Prostate gland (tissue), 2 donors: Measurements from ENCODE around the gene ABCC6.

Experiments
- POLR2A ChIP-seq: fragments of 450-650 bp; IDR thresholded peaks from one replicate; pipeline ENCODE4 v1.6.1; 2016; ENCODE audit warnings: antibody characterized with exemption, mild to moderate bottlenecking
- TF ChIP-seq, protein P1 (sequence below), 4 experiments: fragments of 200-600 bp in 2 of 4; fragments of 450-650 bp in 2 of 4; sonication (generic) in 2 of 4; IDR thresholded peaks; 1 replicate in 3 of 4; 2 replicates in 1 of 4; pipeline ENCODE4 v1.5.1; 2016 to 2019; ENCODE audit warnings: antibody characterized with exemption in 4 of 4, mild to moderate bottlenecking in 2 of 4, moderate library complexity in 2 of 4

DNA sequence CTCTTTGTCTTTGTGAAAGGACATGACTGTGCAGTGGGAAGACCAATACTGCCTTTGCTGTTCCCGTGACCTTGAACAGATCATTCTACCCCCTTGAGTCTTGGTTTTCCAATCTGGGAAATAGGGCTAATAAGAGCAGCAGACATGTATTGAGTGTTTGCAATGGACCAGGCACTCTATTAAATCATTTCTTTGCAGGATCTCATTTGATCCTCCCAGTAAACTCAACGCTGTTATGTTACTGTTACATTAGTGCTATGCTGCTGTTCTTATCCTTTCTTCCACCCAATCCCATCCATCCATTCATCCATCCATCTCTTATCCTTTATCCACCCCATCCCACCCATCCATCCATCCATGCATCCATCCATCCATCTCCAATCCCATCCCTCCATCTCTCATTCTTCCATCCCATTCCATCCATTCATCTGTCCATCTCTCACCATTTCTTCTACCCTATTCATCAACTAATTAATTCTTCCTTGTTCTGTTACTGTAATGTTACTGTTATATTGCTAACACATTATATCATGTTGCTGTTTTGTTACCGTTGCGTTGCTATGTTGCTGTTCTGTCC is 65.1 kb downstream of the ABCC6 start:
- no peak for TF ChIP-seq POLR2A
- TF ChIP-seq, protein P1, sequence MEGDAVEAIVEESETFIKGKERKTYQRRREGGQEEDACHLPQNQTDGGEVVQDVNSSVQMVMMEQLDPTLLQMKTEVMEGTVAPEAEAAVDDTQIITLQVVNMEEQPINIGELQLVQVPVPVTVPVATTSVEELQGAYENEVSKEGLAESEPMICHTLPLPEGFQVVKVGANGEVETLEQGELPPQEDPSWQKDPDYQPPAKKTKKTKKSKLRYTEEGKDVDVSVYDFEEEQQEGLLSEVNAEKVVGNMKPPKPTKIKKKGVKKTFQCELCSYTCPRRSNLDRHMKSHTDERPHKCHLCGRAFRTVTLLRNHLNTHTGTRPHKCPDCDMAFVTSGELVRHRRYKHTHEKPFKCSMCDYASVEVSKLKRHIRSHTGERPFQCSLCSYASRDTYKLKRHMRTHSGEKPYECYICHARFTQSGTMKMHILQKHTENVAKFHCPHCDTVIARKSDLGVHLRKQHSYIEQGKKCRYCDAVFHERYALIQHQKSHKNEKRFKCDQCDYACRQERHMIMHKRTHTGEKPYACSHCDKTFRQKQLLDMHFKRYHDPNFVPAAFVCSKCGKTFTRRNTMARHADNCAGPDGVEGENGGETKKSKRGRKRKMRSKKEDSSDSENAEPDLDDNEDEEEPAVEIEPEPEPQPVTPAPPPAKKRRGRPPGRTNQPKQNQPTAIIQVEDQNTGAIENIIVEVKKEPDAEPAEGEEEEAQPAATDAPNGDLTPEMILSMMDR (IDR thresholded peaks at IDR 0.05): no peak
